Esophagus (tissue), 2 donors: Measurements from ENCODE around the gene YWHAB. TPM values are rescaled to one million over a fixed set of nuclear protein-coding genes. Genes with fewer than 3 reads are reported as not detected.

Experiments used
- H3K27ac ChIP-seq, 2 donors: one replicate each; pipeline ENCODE4 v1.5.1; 2013; ENCODE audit warnings: low read depth in 2 of 2, mild to moderate bottlenecking in 2 of 2, inconsistent platforms in 1 of 2, low read length in 1 of 2, moderate library complexity in 1 of 2
- H3K27me3 ChIP-seq, 2 donors: one replicate each; pipeline ENCODE4 v1.6.1; 2013; ENCODE audit warnings: low read length in 2 of 2, control low read depth in 1 of 2, mild to moderate bottlenecking in 1 of 2; ENCODE audit not compliant: insufficient read depth in 2 of 2, control insufficient read depth in 1 of 2
- H3K36me3 ChIP-seq, 2 donors: one replicate each; pipeline ENCODE4 v1.6.1; 2013; ENCODE audit warnings: low read length in 1 of 2; ENCODE audit not compliant: control insufficient read depth in 2 of 2, insufficient read depth in 2 of 2
- H3K4me1 ChIP-seq, 2 donors: one replicate each; pipeline ENCODE4 v1.6.1; 2013; ENCODE audit warnings: low read length in 1 of 2; ENCODE audit not compliant: control insufficient read depth in 2 of 2, insufficient read depth in 2 of 2
- H3K4me3 ChIP-seq, 2 donors: one replicate each; pipeline ENCODE4 v1.5.1; 2013; ENCODE audit warnings: low read length in 2 of 2, mild to moderate bottlenecking in 2 of 2, low read depth in 1 of 2, moderate library complexity in 1 of 2
- H3K9me3 ChIP-seq, 2 donors: one replicate each; pipeline ENCODE4 v1.6.1; 2013; ENCODE audit warnings: mild to moderate bottlenecking in 2 of 2, low read depth in 1 of 2, low read length in 1 of 2, moderate library complexity in 1 of 2; ENCODE audit not compliant: control insufficient read depth in 2 of 2, insufficient read depth in 1 of 2
- WGBS, 2 donors: extraction: QIAGEN DNeasy Blood & Tissue Kit; methylation state at CpG; one replicate each; pipeline ENCODE4 v1.1.7; 2013; 5-methylcytosine and 5-hydroxymethylcytosine counted together
- polyA plus RNA-seq, 2 donors: library from polyadenylated mRNA; stranded (reverse); fragments of 200-250 nt; gene quantifications; one replicate each; pipeline ENCODE4 v1.2.3, GENCODE V29; 2013
- donor health status: healthy with polysubstance abuse.
- donor health status: Bipolar disorder and iron deficiency.

The YWHAB gene
- polyA plus RNA-seq, 2 donors: 53.4 to 112 TPM

DNA sequence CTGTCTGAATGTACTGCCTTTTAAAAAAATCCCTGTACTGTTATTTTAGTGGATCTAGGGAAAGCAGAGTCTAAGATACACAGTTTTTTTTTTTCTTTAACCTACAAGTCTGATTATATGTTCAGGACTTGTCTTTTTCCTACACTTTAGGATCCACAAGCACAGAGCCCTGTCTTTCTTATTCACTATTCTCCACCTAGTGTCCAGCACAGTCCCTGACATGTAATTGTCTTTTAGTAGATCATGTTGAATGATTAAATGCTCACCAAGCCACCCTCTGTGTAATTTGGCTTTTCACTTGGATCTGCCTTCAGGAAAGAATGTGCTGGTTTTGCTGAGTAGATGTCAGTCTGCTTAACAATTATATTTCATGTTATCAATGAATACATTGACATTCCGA, 35.8 kb upstream of the YWHAB start:
- Histone ChIP-seq H3K27ac (no peak overlapping the region), H3K4me1 (no peaks in the 10 kb centered on the region), H3K4me3 (no peak overlapping the region), H3K9me3 (no peaks in the 10 kb centered on the region), H3K36me3 (no peaks in the 10 kb centered on the region), H3K27me3 (no peaks in the 10 kb centered on the region)
- WGBS, 2 donors: 68 to 81% methylated on average over 1 of the region's 1 CpG

DNA sequence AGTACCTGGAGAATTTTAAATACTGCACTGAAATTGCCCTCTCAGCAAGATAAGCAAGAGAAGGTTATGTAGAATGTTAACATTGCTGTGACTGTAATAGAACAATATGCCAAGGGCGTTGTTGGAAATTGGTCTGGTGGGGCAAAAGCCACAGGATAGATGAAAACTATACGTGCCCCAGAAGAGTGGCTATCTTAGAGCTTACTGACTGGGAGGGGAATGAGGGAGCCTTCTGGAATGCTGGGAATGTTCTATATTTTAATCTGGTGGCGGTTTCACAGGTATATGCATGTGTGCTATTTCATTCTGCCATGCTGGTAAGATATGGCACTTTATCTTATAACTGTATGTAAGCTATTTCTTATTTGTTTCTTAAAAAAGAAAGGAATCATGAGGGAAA, 35.2 kb upstream of the YWHAB start:
- 59 to 69% methylated on average over 3 of the region's 3 CpGs for WGBS, 2 donors
- Histone ChIP-seq H3K36me3 (no peaks in the 10 kb centered on the region), H3K27ac (no peak overlapping the region), H3K27me3 (no peaks in the 10 kb centered on the region), H3K4me3 (no peak overlapping the region), H3K9me3 (no peaks in the 10 kb centered on the region), H3K4me1 (no peaks in the 10 kb centered on the region)

DNA sequence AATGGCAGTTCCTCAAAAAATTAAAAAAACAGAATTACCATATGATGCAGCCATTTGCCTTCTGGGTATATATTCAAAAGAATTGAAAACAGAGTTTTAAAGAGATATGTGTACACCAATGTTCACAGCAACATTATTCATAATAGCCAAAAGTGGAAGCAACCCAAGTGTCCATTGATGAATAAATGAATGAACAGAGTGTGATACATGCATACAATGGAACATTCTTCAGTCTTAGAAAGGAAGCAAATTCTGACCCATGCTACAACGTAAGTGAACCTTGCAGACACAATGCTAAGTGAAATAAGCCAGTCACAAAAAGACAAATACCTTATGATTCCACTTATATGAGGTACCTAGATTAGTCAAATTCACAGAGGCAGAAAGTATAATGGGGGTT, 34.7 kb upstream of the YWHAB start:
- no peaks in the 10 kb centered on the region for H3K9me3 ChIP-seq
- no peak overlapping the region for H3K4me3 ChIP-seq
- no peaks in the 10 kb centered on the region for H3K27me3 ChIP-seq
- H3K4me1 ChIP-seq: no peaks in the 10 kb centered on the region
- WGBS, 2 donors: 70% methylated on average over 1 of the region's 1 CpG
- no peaks in the 10 kb centered on the region for H3K36me3 ChIP-seq
- H3K27ac ChIP-seq: no peak overlapping the region

GRCh38 chr20:44851545-44851944, 34.0 kb upstream of the YWHAB start:
- Histone ChIP-seq H3K27me3 (no peaks in the 10 kb centered on the region), H3K4me1 (no peaks in the 10 kb centered on the region), H3K9me3 (no peaks in the 10 kb centered on the region), H3K27ac (no peak overlapping the region), H3K4me3 (no peak overlapping the region), H3K36me3 (no peaks in the 10 kb centered on the region)
- 60 to 69% methylated on average over 3 of the region's 3 CpGs for WGBS, 2 donors

DNA sequence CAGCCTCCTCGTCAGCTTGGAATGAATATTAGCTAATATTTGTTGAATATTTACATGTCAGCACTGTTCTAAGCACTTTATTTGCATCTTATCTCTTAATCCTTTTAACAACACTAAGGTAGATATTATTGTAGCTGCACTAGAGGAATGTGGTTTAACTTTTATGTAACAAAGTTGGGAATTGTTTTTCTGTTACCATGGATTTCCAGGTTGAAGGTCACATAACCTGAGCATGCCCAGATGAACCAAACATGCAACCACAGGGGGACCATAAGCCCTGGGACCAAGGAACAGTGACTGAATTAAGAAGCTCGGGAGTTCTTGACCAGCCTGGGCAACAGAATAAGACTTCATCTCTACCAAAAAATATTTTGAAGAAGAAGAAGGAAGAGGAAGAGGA, 29.1 kb upstream of the YWHAB start:
- WGBS, 2 donors: 57 to 68% methylated on average over 2 of the region's 2 CpGs
- Histone ChIP-seq H3K27me3 (no peaks in the 10 kb centered on the region), H3K4me1 (peaks cover 0 to 2% of the 10 kb centered on the region in 2 donors), H3K27ac (no peak overlapping the region), H3K4me3 (no peak overlapping the region), H3K36me3 (no peaks in the 10 kb centered on the region), H3K9me3 (no peaks in the 10 kb centered on the region)

- Histone ChIP-seq H3K4me3 (no peak overlapping the region), H3K27me3 (no peaks in the 10 kb centered on the region), H3K4me1 (peaks cover 0 to 2% of the 10 kb centered on the region in 2 donors), H3K27ac (no peak overlapping the region), H3K36me3 (no peaks in the 10 kb centered on the region), H3K9me3 (no peaks in the 10 kb centered on the region)
- 85 to 86% methylated on average over 6 of the region's 6 CpGs for WGBS, 2 donors
Observed at GRCh38 chr20:44856856-44857448, 28.6 kb upstream of the YWHAB start.

DNA sequence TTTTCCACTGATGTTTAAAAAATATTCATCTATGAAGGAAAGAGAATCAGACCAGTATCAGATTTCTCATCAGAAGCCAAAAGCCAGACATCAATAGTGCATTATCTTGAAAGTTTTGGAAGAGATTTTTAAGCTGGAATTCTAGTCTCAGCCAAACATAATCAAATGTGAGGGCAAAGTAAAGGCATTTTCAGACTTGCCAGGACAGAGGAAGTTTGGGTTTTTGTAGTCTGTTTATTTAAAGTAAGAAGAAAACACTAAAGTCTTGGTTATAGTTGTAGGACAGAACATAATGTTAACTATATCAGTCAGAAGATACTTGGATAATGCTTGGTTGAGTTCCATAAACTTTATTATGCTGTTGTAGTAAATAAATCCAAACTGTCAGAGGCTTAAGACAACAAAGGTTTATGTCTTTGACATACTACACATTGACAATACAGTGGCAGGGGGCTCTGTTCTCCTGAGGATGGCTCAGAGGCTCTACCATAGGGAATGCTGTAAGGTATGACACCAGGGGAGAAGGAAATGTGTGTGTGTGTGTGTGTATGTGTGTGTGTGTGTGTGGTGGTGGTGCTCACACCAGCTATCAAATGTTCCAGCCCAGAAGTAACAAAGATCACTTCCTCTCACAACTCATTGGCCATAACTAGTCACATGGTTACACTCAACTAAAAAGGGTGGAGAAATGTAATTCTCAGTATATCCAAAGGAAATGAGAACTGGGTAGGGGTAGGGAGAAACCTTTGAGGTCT, 26.7 kb upstream of the YWHAB start:
- Histone ChIP-seq H3K27me3 (no peaks in the 10 kb centered on the region), H3K36me3 (no peaks in the 10 kb centered on the region), H3K4me1 (peaks cover 2 to 3% of the 10 kb centered on the region in 2 donors), H3K27ac (no peak overlapping the region), H3K9me3 (no peaks in the 10 kb centered on the region), H3K4me3 (no peak overlapping the region)

DNA sequence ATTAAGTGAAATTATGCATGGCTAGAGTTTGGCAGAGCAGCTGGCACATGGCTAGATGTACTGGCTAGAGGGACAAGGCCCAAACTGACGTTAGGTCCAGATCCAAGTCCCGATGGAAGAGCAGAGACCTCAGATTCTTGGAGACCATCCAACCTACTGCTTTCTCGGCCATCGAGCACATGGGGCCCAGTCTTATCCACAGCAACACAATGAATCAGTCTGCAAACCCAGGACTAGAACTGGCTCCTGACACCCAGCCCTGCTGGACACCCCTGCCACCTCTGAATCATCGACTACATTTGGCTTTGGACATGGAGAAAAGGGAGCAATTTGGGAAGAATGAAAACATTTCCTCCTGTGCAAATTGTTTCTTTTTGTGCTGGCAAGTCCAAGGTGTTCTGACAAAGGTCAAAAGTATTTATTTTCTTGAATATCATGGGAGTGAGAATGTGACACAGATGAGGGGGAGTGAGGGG, 23.9 kb upstream of the YWHAB start:
- Histone ChIP-seq H3K27ac (no peak overlapping the region), H3K9me3 (no peaks in the 10 kb centered on the region)
- 23 to 24% methylated on average over 5 of the region's 5 CpGs for WGBS, 2 donors

GRCh38 chr20:44862286-44862685, 23.2 kb upstream of the YWHAB start:
- peaks cover 2 to 3% of the 10 kb centered on the region in 2 donors for H3K4me1 ChIP-seq
- H3K36me3 ChIP-seq: no peaks in the 10 kb centered on the region
- 83 to 86% methylated on average over 2 of the region's 2 CpGs for WGBS, 2 donors
- H3K27me3 ChIP-seq: no peaks in the 10 kb centered on the region
- H3K27ac ChIP-seq: no peak overlapping the region
- no peaks in the 10 kb centered on the region for H3K9me3 ChIP-seq
- H3K4me3 ChIP-seq: no peak overlapping the region

More for the DNA sequence above, 23.9 kb upstream of the YWHAB start:
- no peaks in the 10 kb centered on the region for H3K36me3 ChIP-seq
- H3K27me3 ChIP-seq: no peaks in the 10 kb centered on the region
- H3K4me1 ChIP-seq: peaks cover 2 to 3% of the 10 kb centered on the region in 2 donors
- no peak overlapping the region for H3K4me3 ChIP-seq
